ENCODE data around the gene DNM3.

- no peak for TF ChIP-seq EZH2 (IDR thresholded peaks at IDR 0.05; ENCODE audit: borderline replicate concordance, low read depth, low read length, poor library complexity, severe bottlenecking)
- TF ChIP-seq, protein P1, sequence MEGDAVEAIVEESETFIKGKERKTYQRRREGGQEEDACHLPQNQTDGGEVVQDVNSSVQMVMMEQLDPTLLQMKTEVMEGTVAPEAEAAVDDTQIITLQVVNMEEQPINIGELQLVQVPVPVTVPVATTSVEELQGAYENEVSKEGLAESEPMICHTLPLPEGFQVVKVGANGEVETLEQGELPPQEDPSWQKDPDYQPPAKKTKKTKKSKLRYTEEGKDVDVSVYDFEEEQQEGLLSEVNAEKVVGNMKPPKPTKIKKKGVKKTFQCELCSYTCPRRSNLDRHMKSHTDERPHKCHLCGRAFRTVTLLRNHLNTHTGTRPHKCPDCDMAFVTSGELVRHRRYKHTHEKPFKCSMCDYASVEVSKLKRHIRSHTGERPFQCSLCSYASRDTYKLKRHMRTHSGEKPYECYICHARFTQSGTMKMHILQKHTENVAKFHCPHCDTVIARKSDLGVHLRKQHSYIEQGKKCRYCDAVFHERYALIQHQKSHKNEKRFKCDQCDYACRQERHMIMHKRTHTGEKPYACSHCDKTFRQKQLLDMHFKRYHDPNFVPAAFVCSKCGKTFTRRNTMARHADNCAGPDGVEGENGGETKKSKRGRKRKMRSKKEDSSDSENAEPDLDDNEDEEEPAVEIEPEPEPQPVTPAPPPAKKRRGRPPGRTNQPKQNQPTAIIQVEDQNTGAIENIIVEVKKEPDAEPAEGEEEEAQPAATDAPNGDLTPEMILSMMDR (conservative IDR thresholded peaks at IDR 0.05; ENCODE audit: low read depth, low read length) = no peak
Observed at GRCh38 chr1:172323686-172324085, 482.4 kb downstream of the DNM3 start.

Data from A673 (cell line).